Measurements from ENCODE around the gene MKI67. TPM values are rescaled to one million over a fixed set of nuclear protein-coding genes. Genes with fewer than 3 reads are reported as not detected.

MKI67 gene
- total and polyA plus RNA-seq, 2 donors (not counting 1 experiment from before 2014, with no cell fraction given): 0.36 to 0.47 TPM

- intact Hi-C loops (cut with micrococcal nuclease): no loop called here
- Histone ChIP-seq H3K9me3 (ENCODE audit: control extremely low read depth in 1 of 3, control insufficient read depth in 2 of 3, insufficient read depth in 1 of 3, low read length in 2 of 3) (no peaks in the 10 kb centered on the region), H3K4me1 (ENCODE audit: control insufficient read depth in 2 of 2, insufficient read depth in 2 of 2, low read length in 2 of 2) (peaks cover 0 to 8% of the 10 kb centered on the region in 2 donors), H3K79me2 (ENCODE audit: control insufficient read depth, insufficient read depth, low read length) (no peaks in the 10 kb centered on the region), H3K27me3 (replicated peaks in 1 of 4; ENCODE audit: control extremely low read depth in 1 of 4, control insufficient read depth in 3 of 4, insufficient read depth in 4 of 4, low read length in 3 of 4) (no peaks in the 10 kb centered on the region), H3K36me3 (replicated peaks in 1 of 2; ENCODE audit: control extremely low read depth in 1 of 2, control insufficient read depth in 1 of 2, extremely low read depth in 1 of 2, insufficient read depth in 2 of 2, low read length in 1 of 2) (peaks cover 23 to 70% of the 10 kb centered on the region in 2 experiments), H3K27ac (ENCODE audit: low read length in 2 of 2) (no peak overlapping the region), H3K9ac (ENCODE audit: low read length) (no peak overlapping the region), H3K4me2 (replicated peaks; ENCODE audit: low read depth, low read length, poor library complexity, severe bottlenecking) (no peak overlapping the region), H3K4me3 (ENCODE audit: control extremely low read depth in 1 of 5, extremely low read depth in 1 of 5, insufficient read depth in 1 of 5, low read depth in 2 of 5, low read length in 4 of 5) (no peak overlapping the region), H4K20me1 (ENCODE audit: control insufficient read depth, insufficient read depth, low read length, poor library complexity, severe bottlenecking) (no peaks in the 10 kb centered on the region), H2AFZ (ENCODE audit: insufficient read depth, low read depth, low read length, poor library complexity, severe bottlenecking) (no peak overlapping the region)
- TF ChIP-seq CTCF (IDR thresholded peaks at IDR 0.05) (no peak), EZH2 (IDR thresholded peaks at IDR 0.05; ENCODE audit: borderline replicate concordance, insufficient read depth, low read depth, low read length, poor library complexity, severe bottlenecking) (no peak)
- H3K4me3 Mint-ChIP-seq: no peak overlapping the region
- DNase-seq (no peak), ATAC-seq (ENCODE audit: low read depth) (no peak)
- H3K27ac Mint-ChIP-seq: no peak overlapping the region
- ChIA-PET POLR2A (no interaction called here), CTCF (interaction anchor here (1.0 to 20.7 kb wide), 2 partner anchors 36 to 63 kb away, joined by 3 to 524 read pairs; no protein-coding TSS in a partner anchor)
- no peaks in the 10 kb centered on the region for H3K9me3 Mint-ChIP-seq (ENCODE audit: insufficient read depth)
- peaks cover 3% of the 10 kb centered on the region for H3K4me1 Mint-ChIP-seq
- no CpG with 5 or more reads among the region's 2 CpGs for WGBS (ENCODE audit: insufficient coverage)
- H3K27me3 Mint-ChIP-seq: no peaks in the 10 kb centered on the region
These were observed 52.3 kb downstream of the MKI67 start for GRCh38 chr10:128073890-128074289.

GRCh38 chr10:128072941-128073645 is 53.1 kb downstream of the MKI67 start:
- ChIA-PET POLR2A (no interaction called here), CTCF (interaction anchor here (0.7 to 20.7 kb wide), 2 partner anchors 10 to 35 kb away, joined by 3 to 524 read pairs; no protein-coding TSS in a partner anchor)
- H3K4me1 ChIP-seq (ENCODE audit: control insufficient read depth in 2 of 2, insufficient read depth in 2 of 2, low read length in 2 of 2): peaks cover 0 to 13% of the 10 kb centered on the region in 2 donors
- H3K9me3 ChIP-seq (ENCODE audit: control extremely low read depth in 1 of 3, control insufficient read depth in 2 of 3, insufficient read depth in 1 of 3, low read length in 2 of 3): no peaks in the 10 kb centered on the region
- no peak overlapping the region for H3K9ac ChIP-seq (ENCODE audit: low read length)
- no peak overlapping the region for H3K4me2 ChIP-seq (replicated peaks; ENCODE audit: low read depth, low read length, poor library complexity, severe bottlenecking)
- intact Hi-C loops (cut with micrococcal nuclease): no loop called here
- no peak overlapping the region for H3K27ac ChIP-seq (ENCODE audit: low read length in 2 of 2)
- ATAC-seq (ENCODE audit: low read depth) (no peak), DNase-seq (no peak)
- TF ChIP-seq EZH2 (IDR thresholded peaks at IDR 0.05; ENCODE audit: borderline replicate concordance, insufficient read depth, low read depth, low read length, poor library complexity, severe bottlenecking) (no peak), CTCF (IDR thresholded peaks at IDR 0.05) (no peak)
- no peak overlapping the region for H3K4me3 ChIP-seq (ENCODE audit: control extremely low read depth in 1 of 5, extremely low read depth in 1 of 5, insufficient read depth in 1 of 5, low read depth in 2 of 5, low read length in 4 of 5)
- Mint-ChIP-seq H3K4me1 (peaks cover 5% of the 10 kb centered on the region), H3K27ac (no peak overlapping the region), H3K4me3 (no peak overlapping the region), H3K9me3 (ENCODE audit: insufficient read depth) (no peaks in the 10 kb centered on the region), H3K27me3 (no peaks in the 10 kb centered on the region)
- no peak overlapping the region for H2AFZ ChIP-seq (ENCODE audit: insufficient read depth, low read depth, low read length, poor library complexity, severe bottlenecking)
- WGBS (ENCODE audit: insufficient coverage): 95% methylated on average over 11 of the region's 14 CpGs
- H3K79me2 ChIP-seq (ENCODE audit: control insufficient read depth, insufficient read depth, low read length): no peaks in the 10 kb centered on the region
- H3K36me3 ChIP-seq (replicated peaks in 1 of 2; ENCODE audit: control extremely low read depth in 1 of 2, control insufficient read depth in 1 of 2, extremely low read depth in 1 of 2, insufficient read depth in 2 of 2, low read length in 1 of 2): peaks cover 23 to 68% of the 10 kb centered on the region in 2 experiments
- H4K20me1 ChIP-seq (ENCODE audit: control insufficient read depth, insufficient read depth, low read length, poor library complexity, severe bottlenecking): no peaks in the 10 kb centered on the region
- no peaks in the 10 kb centered on the region for H3K27me3 ChIP-seq (replicated peaks in 1 of 4; ENCODE audit: control extremely low read depth in 1 of 4, control insufficient read depth in 3 of 4, insufficient read depth in 4 of 4, low read length in 3 of 4)

All from B cell (primary cell).